Hippocampal formation (tissue), 2 donors: ENCODE data around the gene GADD45A.
"Not testable (repeated sequence)": the region's sequence is repeated elsewhere in the genome, so short reads cannot be mapped to it uniquely, and the experiment has no call there.

Source experiments
- DNase-seq, 2 donors: peaks; one replicate each; lab custom pipeline; 2025; lab: John Stamatoyannopoulos, UW

The GADD45A gene

GRCh38 chr1:67685067-67685557 is at the start of gene GADD45A:
TSS of gene GADD45A (plus strand) at chr1:67685201. CDS start at chr1:67685495, 294 bp downstream.
- DNase-seq, result peak; percentile 98 to 99

GRCh38 chr1:67636146-67636545 is 48.9 kb upstream of the GADD45A start:
- DNase-seq, result no peak

GRCh38 chr1:67639361-67639760 is 45.6 kb upstream of the GADD45A start:
- no peak for DNase-seq

- no peak for DNase-seq
Observed at GRCh38 chr1:67642629-67643028, 42.4 kb upstream of the GADD45A start.

GRCh38 chr1:67644566-67644965 is 40.4 kb upstream of the GADD45A start:
- no peak for DNase-seq

- no peak for DNase-seq
Observed at GRCh38 chr1:67645495-67646144, 39.4 kb upstream of the GADD45A start.

GRCh38 chr1:67646145-67647035 is 38.6 kb upstream of the GADD45A start:
- DNase-seq, result no peak

- no peak for DNase-seq
Observed at GRCh38 chr1:67647036-67647798, 37.8 kb upstream of the GADD45A start.

GRCh38 chr1:67647814-67648358 is 37.1 kb upstream of the GADD45A start:
- no peak for DNase-seq

- no peak for DNase-seq
Observed at GRCh38 chr1:67648582-67649326, 36.2 kb upstream of the GADD45A start.

GRCh38 chr1:67650061-67650460 is 34.9 kb upstream of the GADD45A start:
- DNase-seq, result no peak

GRCh38 chr1:67651031-67651430 is 34.0 kb upstream of the GADD45A start:
- DNase-seq, result no peak

GRCh38 chr1:67652800-67653199 is 32.2 kb upstream of the GADD45A start:
- no peak for DNase-seq

- no peak for DNase-seq
Observed at GRCh38 chr1:67653304-67653703, 31.7 kb upstream of the GADD45A start.

GRCh38 chr1:67655581-67655980 is 29.4 kb upstream of the GADD45A start:
- no peak for DNase-seq

GRCh38 chr1:67657152-67657551 is 27.8 kb upstream of the GADD45A start:
- DNase-seq, result not testable (repeated sequence)

GRCh38 chr1:67659229-67659628 is 25.8 kb upstream of the GADD45A start:
- DNase-seq, result no peak

GRCh38 chr1:67662884-67663283 is 22.1 kb upstream of the GADD45A start:
- DNase-seq, result no peak

GRCh38 chr1:67664048-67664447 is 21.0 kb upstream of the GADD45A start:
- DNase-seq, result no peak

- DNase-seq, result not testable (repeated sequence)
Observed at GRCh38 chr1:67665307-67665706, 19.7 kb upstream of the GADD45A start.

- no peak for DNase-seq
Observed at GRCh38 chr1:67666636-67667035, 18.4 kb upstream of the GADD45A start.
